ENCODE data around the gene NR3C2. TPM values are rescaled to one million over a fixed set of nuclear protein-coding genes. Genes with fewer than 3 reads are reported as not detected.

The NR3C2 gene
- total and polyA plus RNA-seq, 4 donors: 2.0 to 11.5 (median 3.2) TPM

GRCh38 chr4:148271166-148271565 lies 171.0 kb downstream of the NR3C2 start:
- H3K9ac ChIP-seq (ENCODE audit: low read depth in 1 of 2, low read length in 2 of 2): no peak overlapping the region
- 88% methylated on average over 3 of the region's 3 CpGs for WGBS
- H3K4me3 ChIP-seq (ENCODE audit: low read depth in 1 of 3, low read length in 3 of 3): no peak overlapping the region
- TF ChIP-seq JUND (IDR thresholded peaks at IDR 0.05) (no peak), RAD21 (IDR thresholded peaks at IDR 0.05) (no peak), GABPA (IDR thresholded peaks at IDR 0.05 in 1 of 2, conservative IDR thresholded peaks at IDR 0.05 in 1 of 2) (no peak), TAF1 (conservative IDR thresholded peaks at IDR 0.05) (no peak), RXRA (IDR thresholded peaks at IDR 0.05) (no peak), HNF4A (conservative IDR thresholded peaks at IDR 0.05) (no peak)
- TF ChIP-seq, protein P1, sequence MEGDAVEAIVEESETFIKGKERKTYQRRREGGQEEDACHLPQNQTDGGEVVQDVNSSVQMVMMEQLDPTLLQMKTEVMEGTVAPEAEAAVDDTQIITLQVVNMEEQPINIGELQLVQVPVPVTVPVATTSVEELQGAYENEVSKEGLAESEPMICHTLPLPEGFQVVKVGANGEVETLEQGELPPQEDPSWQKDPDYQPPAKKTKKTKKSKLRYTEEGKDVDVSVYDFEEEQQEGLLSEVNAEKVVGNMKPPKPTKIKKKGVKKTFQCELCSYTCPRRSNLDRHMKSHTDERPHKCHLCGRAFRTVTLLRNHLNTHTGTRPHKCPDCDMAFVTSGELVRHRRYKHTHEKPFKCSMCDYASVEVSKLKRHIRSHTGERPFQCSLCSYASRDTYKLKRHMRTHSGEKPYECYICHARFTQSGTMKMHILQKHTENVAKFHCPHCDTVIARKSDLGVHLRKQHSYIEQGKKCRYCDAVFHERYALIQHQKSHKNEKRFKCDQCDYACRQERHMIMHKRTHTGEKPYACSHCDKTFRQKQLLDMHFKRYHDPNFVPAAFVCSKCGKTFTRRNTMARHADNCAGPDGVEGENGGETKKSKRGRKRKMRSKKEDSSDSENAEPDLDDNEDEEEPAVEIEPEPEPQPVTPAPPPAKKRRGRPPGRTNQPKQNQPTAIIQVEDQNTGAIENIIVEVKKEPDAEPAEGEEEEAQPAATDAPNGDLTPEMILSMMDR (IDR thresholded peaks at IDR 0.05; ENCODE audit: low read depth, low read length, missing input control): no peak
- TF ChIP-seq, protein P2, sequence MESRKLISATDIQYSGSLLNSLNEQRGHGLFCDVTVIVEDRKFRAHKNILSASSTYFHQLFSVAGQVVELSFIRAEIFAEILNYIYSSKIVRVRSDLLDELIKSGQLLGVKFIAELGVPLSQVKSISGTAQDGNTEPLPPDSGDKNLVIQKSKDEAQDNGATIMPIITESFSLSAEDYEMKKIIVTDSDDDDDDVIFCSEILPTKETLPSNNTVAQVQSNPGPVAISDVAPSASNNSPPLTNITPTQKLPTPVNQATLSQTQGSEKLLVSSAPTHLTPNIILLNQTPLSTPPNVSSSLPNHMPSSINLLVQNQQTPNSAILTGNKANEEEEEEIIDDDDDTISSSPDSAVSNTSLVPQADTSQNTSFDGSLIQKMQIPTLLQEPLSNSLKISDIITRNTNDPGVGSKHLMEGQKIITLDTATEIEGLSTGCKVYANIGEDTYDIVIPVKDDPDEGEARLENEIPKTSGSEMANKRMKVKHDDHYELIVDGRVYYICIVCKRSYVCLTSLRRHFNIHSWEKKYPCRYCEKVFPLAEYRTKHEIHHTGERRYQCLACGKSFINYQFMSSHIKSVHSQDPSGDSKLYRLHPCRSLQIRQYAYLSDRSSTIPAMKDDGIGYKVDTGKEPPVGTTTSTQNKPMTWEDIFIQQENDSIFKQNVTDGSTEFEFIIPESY (IDR thresholded peaks at IDR 0.05): no peak
- TF ChIP-seq, protein P3, sequence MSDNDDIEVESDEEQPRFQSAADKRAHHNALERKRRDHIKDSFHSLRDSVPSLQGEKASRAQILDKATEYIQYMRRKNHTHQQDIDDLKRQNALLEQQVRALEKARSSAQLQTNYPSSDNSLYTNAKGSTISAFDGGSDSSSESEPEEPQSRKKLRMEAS (IDR thresholded peaks at IDR 0.05): no peak
- TF ChIP-seq, protein P4, sequence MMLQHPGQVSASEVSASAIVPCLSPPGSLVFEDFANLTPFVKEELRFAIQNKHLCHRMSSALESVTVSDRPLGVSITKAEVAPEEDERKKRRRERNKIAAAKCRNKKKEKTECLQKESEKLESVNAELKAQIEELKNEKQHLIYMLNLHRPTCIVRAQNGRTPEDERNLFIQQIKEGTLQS (IDR thresholded peaks at IDR 0.05): no peak
- H3K9me3 ChIP-seq (ENCODE audit: control insufficient read depth in 4 of 4, low read length in 3 of 4): no peaks in the 10 kb centered on the region
- DNase-seq (ENCODE audit: low spot score): no peak
- no peaks in the 10 kb centered on the region for H3K27me3 ChIP-seq (ENCODE audit: control insufficient read depth in 4 of 4, insufficient read depth in 4 of 4, low read length in 3 of 4)
- peaks cover 0 to 12% (median 3%) of the 10 kb centered on the region in 4 donors for H3K4me1 ChIP-seq (ENCODE audit: control insufficient read depth in 4 of 4, insufficient read depth in 4 of 4, low read length in 3 of 4)
- no peaks in the 10 kb centered on the region for H3K36me3 ChIP-seq (ENCODE audit: control insufficient read depth in 4 of 4, insufficient read depth in 3 of 4, low read depth in 1 of 4, low read length in 3 of 4)
- no peak overlapping the region for H3K27ac ChIP-seq (ENCODE audit: low read depth in 1 of 2, low read length in 2 of 2)

DNA sequence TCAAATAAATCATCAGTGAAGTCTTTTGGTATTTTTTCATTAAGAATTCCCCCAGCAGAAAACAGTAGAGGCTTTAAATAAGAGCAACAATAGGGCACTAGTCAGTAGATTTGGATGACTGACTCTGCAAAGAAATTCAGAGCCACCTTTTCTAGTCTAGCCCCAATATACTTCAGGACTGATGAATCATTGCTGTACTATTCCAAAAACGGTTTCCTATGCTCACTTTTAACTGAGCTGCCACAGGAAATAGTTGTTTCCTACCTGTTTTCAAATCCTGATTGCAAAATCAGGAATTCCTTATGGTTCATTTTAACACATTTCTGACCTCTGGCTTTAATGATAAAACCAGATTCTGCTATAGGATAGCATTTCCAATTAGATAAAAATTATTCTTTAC lies 171.6 kb downstream of the NR3C2 start:
- Histone ChIP-seq H3K4me1 (ENCODE audit: control insufficient read depth in 4 of 4, insufficient read depth in 4 of 4, low read length in 3 of 4) (peaks cover 0 to 12% (median 3%) of the 10 kb centered on the region in 4 donors), H3K9me3 (ENCODE audit: control insufficient read depth in 4 of 4, low read length in 3 of 4) (no peaks in the 10 kb centered on the region), H3K27ac (ENCODE audit: low read depth in 1 of 2, low read length in 2 of 2) (no peak overlapping the region), H3K27me3 (ENCODE audit: control insufficient read depth in 4 of 4, insufficient read depth in 4 of 4, low read length in 3 of 4) (no peaks in the 10 kb centered on the region), H3K36me3 (ENCODE audit: control insufficient read depth in 4 of 4, insufficient read depth in 3 of 4, low read depth in 1 of 4, low read length in 3 of 4) (no peaks in the 10 kb centered on the region), H3K4me3 (ENCODE audit: low read depth in 1 of 3, low read length in 3 of 3) (no peak overlapping the region), H3K9ac (ENCODE audit: low read depth in 1 of 2, low read length in 2 of 2) (no peak overlapping the region)
- 38% methylated on average over 1 of the region's 1 CpG for WGBS
- no peak for TF ChIP-seq HNF4A (conservative IDR thresholded peaks at IDR 0.05)
- TF ChIP-seq SP1 (IDR thresholded peaks at IDR 0.05): no peak
- TF ChIP-seq JUND (IDR thresholded peaks at IDR 0.05): no peak
- no peak for TF ChIP-seq RXRA (IDR thresholded peaks at IDR 0.05)
- TF ChIP-seq GABPA (IDR thresholded peaks at IDR 0.05 in 1 of 2, conservative IDR thresholded peaks at IDR 0.05 in 1 of 2): no peak
- TF ChIP-seq, protein P3 (IDR thresholded peaks at IDR 0.05): no peak
- TF ChIP-seq, protein P4 (IDR thresholded peaks at IDR 0.05): no peak
- TF ChIP-seq HNF4G (IDR thresholded peaks at IDR 0.05): no peak
- no peak for TF ChIP-seq REST (IDR thresholded peaks at IDR 0.05)
- TF ChIP-seq RAD21 (IDR thresholded peaks at IDR 0.05): no peak
- TF ChIP-seq TAF1 (conservative IDR thresholded peaks at IDR 0.05): no peak
- TF ChIP-seq FOXA1 (IDR thresholded peaks at IDR 0.05): no peak
- TF ChIP-seq FOXA2 (IDR thresholded peaks at IDR 0.05): no peak
- TF ChIP-seq NR2F2 (IDR thresholded peaks at IDR 0.05): no peak
- no peak for DNase-seq (ENCODE audit: low spot score)
